Stomach (tissue), 9 donors: Measurements from ENCODE around the gene KRTAP6-1. TPM values are rescaled to one million over a fixed set of nuclear protein-coding genes. Genes with fewer than 3 reads are reported as not detected.

Experiments
- DNase-seq, 2 donors: peaks; one replicate each; pipeline versions ENCODE4 v3.0.0 to v3.0.0-alpha.2; 2013 to 2019
- H3K27ac ChIP-seq, 5 donors: fragments of 200-600 bp in 4 of 5; sonication (generic) in 4 of 5; one replicate each; pipeline ENCODE4 v1.5.1; 2013 to 2019; ENCODE audit warnings: mild to moderate bottlenecking in 1 of 5, moderate library complexity in 1 of 5
- H3K27me3 ChIP-seq, 3 donors: fragments of 200-600 bp; sonication (generic); one replicate each; pipeline ENCODE4 v1.5.1; 2017 to 2019; ENCODE audit warnings: mixed run types in 1 of 3
- H3K36me3 ChIP-seq, 4 donors: fragments of 200-600 bp; sonication (generic); 1 replicate in 3 of 4; 2 replicates in 1 of 4; pipeline ENCODE4 v1.5.1; 2016 to 2019
- H3K4me1 ChIP-seq, 4 donors: fragments of 200-600 bp; sonication (generic); one replicate each; pipeline ENCODE4 v1.5.1; 2016 to 2019
- H3K4me3 ChIP-seq, 4 donors: fragments of 200-600 bp; sonication (generic) in 3 of 4; one replicate each; pipeline ENCODE4 v1.5.1; 2016 to 2019; ENCODE audit warnings: mild to moderate bottlenecking in 1 of 4
- H3K9me3 ChIP-seq, 4 donors: fragments of 200-600 bp; sonication (generic); one replicate each; pipeline ENCODE4 v1.5.1; 2016 to 2019
- EP300 ChIP-seq: sonication (generic); formaldehyde crosslinking; IDR thresholded peaks from one replicate; pipeline ENCODE4 v1.6.1; 2017; ENCODE audit warnings: antibody characterized with exemption
- POLR2A ChIP-seq, 4 donors: fragments of 450-650 bp; IDR thresholded peaks; one replicate each; pipeline ENCODE4 v1.6.1; 2016; ENCODE audit warnings: antibody characterized with exemption in 4 of 4, control low read depth in 2 of 4, mild to moderate bottlenecking in 1 of 4, moderate library complexity in 1 of 4
- POLR2AphosphoS5 ChIP-seq, 3 donors: sonication (generic); formaldehyde crosslinking; IDR thresholded peaks; one replicate each; pipeline ENCODE4 v1.6.1; 2016; ENCODE audit warnings: antibody characterized with exemption in 3 of 3
- WGBS, 5 donors: extraction: QIAGEN DNeasy Blood & Tissue Kit in 3 of 5; methylation state at CpG; one replicate each; pipeline versions ENCODE4 v1.1.5 to v1.1.7; 2013 to 2018; 5-methylcytosine and 5-hydroxymethylcytosine counted together
- intact Hi-C: fragments of 100-400 bp; cut with DNase I; formaldehyde crosslinking; loops from one replicate; pipeline ENCODE4 v1.15.1; 2023; ENCODE audit warnings: low total_unique reads
- polyA plus RNA-seq, 3 donors: library from polyadenylated mRNA; stranded (reverse); fragments of 200-250 nt; gene quantifications; one replicate each; pipeline ENCODE4 v1.2.3, GENCODE V29; 2013
- total RNA-seq, 5 donors: library from RNA; depleted of rRNA; stranded (reverse); fragments of >200 nt; gene quantifications; one replicate each; pipeline versions ENCODE4 v1.1.0 to v1.2.3, GENCODE V29; 2014 to 2016
- TF ChIP-seq, protein P1 (sequence below), 7 experiments: fragments of 450-650 bp in 4 of 7; fragments of 200-600 bp in 3 of 7; sonication (generic) in 3 of 7; IDR thresholded peaks; one replicate each; pipeline ENCODE4 v1.5.1; 2016 to 2019; ENCODE audit warnings: antibody characterized with exemption in 7 of 7, control low read depth in 2 of 7, mild to moderate bottlenecking in 1 of 7
- donor health status: healthy with polysubstance abuse.
- donor health status: Bipolar disorder and iron deficiency.
- donor health status: healthy.

Gene KRTAP6-1
- total and polyA plus RNA-seq, 8 donors = not detected

DNA sequence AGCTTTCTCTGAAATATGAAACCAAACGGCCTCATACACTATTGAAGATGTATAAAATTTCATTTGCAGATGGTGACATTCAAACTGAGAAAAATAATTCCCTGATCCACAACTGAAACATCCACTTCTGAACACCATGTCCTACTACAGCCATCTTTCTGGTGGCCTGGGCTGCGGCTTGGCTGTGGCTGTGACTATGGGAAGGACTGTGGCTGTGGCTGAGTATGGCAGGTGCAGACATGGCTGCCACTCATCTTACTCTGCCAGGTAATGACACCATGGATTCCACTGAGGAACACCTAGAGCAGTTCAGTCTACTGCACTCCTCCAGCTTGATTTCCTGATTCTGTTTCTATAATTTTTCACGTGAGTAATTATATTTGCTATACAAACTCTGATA, 6.8 kb upstream of the KRTAP6-1 start, which contains the start of gene KRTAP20-4:
TSS of gene KRTAP20-4 (plus strand) at position 106 of the 400 bp plus-strand sequence.
- Histone ChIP-seq H3K27ac (no peak within 1 kb of the TSS), H3K9me3 (peaks cover 0 to 17% (median 11%) of the 10 kb centered on the region in 4 donors), H3K4me3 (no peak within 1 kb of the TSS), H3K27me3 (no peaks in the 10 kb centered on the region), H3K4me1 (no peaks in the 10 kb centered on the region), H3K36me3 (no peaks in the 10 kb centered on the region)
- TF ChIP-seq POLR2AphosphoS5 (IDR thresholded peaks at IDR 0.05) = no peak
- TF ChIP-seq, protein P1, sequence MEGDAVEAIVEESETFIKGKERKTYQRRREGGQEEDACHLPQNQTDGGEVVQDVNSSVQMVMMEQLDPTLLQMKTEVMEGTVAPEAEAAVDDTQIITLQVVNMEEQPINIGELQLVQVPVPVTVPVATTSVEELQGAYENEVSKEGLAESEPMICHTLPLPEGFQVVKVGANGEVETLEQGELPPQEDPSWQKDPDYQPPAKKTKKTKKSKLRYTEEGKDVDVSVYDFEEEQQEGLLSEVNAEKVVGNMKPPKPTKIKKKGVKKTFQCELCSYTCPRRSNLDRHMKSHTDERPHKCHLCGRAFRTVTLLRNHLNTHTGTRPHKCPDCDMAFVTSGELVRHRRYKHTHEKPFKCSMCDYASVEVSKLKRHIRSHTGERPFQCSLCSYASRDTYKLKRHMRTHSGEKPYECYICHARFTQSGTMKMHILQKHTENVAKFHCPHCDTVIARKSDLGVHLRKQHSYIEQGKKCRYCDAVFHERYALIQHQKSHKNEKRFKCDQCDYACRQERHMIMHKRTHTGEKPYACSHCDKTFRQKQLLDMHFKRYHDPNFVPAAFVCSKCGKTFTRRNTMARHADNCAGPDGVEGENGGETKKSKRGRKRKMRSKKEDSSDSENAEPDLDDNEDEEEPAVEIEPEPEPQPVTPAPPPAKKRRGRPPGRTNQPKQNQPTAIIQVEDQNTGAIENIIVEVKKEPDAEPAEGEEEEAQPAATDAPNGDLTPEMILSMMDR (IDR thresholded peaks at IDR 0.05) = no peak
- no peak for TF ChIP-seq EP300
- TF ChIP-seq POLR2A (IDR thresholded peaks at IDR 0.05) = no peak
- intact Hi-C loops = no loop called here
- DNase-seq = no peak
- 74 to 89% (median 75%) methylated on average over 3 of the region's 3 CpGs for WGBS, 5 donors

DNA sequence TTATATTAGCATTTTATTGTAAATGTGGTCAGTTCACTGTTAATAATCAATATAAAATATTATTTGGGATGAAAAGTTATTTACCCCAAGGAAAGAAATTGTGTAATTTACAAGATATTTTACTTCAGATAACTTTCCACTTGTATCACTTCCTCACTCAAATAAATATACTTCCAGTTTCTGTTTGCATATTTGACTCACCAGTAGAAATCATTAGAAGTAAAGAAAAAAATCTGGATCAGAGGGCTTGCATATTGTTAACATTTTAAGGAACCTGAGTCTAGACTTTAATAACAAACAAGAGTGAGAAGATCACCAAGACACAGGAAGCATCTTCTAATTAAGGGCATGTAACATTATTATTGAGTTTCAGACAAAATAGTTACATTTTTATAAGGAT, 6.3 kb upstream of the KRTAP6-1 start:
- TF ChIP-seq, protein P1 (IDR thresholded peaks at IDR 0.05) = no peak
- no peak for TF ChIP-seq POLR2AphosphoS5 (IDR thresholded peaks at IDR 0.05)
- no peak for TF ChIP-seq POLR2A (IDR thresholded peaks at IDR 0.05)
- TF ChIP-seq EP300 = no peak
- intact Hi-C loops = no loop called here
- Histone ChIP-seq H3K4me3 (no peak overlapping the region), H3K27ac (no peak overlapping the region), H3K27me3 (no peaks in the 10 kb centered on the region), H3K4me1 (no peaks in the 10 kb centered on the region), H3K36me3 (no peaks in the 10 kb centered on the region), H3K9me3 (peaks cover 0 to 13% (median 7%) of the 10 kb centered on the region in 4 donors)
- no peak for DNase-seq

DNA sequence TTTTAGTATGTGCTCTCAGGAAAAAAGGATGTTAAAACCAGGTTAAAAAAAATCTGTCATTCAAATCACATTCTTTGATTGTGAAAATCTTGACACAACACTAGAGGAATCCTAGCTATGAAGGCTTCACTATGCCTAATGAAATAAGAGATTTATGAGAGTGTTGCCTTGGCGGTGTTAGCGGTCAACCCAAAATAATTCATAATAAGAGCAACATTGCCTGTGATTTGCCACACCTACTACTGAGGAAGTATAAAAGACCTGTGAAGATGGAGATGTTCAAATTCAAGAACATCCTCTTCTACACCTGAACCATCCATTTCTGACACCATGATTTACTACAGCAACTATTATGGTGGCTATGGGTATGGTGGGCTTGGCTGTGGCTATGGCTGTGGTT, 2.4 kb upstream of the KRTAP6-1 start, which contains the start of gene KRTAP20-1:
TSS of gene KRTAP20-1 (plus strand) at position 301 of the 400 bp plus-strand sequence. CDS start at position 331, 30 bp downstream.
- intact Hi-C loops = no loop called here
- Histone ChIP-seq H3K4me1 (no peaks in the 10 kb centered on the region), H3K4me3 (no peak within 1 kb of the TSS), H3K27me3 (no peaks in the 10 kb centered on the region), H3K27ac (no peak within 1 kb of the TSS), H3K36me3 (no peaks in the 10 kb centered on the region), H3K9me3 (peaks cover 0 to 13% (median 0%) of the 10 kb centered on the region in 4 donors)
- TF ChIP-seq EP300 (no peak), POLR2AphosphoS5 (IDR thresholded peaks at IDR 0.05) (no peak), POLR2A (IDR thresholded peaks at IDR 0.05) (no peak)
- TF ChIP-seq, protein P1 (IDR thresholded peaks at IDR 0.05) = no peak
- no peak for DNase-seq
- WGBS, 5 donors = 84 to 100% (median 94%) methylated on average over 2 of the region's 2 CpGs

DNA sequence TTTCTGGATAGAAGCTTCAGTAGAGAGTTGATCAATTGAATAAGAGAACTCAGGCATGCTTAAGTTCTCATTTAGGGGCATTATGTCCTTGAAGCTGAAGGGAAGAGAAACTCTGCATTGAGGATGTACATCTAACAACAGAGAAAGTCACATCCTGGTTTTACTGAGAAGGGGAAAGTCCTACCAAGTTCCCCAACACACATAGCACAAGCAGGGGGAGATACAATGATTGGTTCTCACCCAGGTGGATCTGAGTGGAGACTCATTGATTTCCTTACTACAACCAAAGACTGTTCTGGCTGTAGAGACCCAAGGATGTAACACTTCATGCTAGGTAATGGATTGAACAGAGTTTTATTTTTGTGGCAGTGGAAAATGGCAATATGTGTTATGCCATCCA, 1.5 kb upstream of the KRTAP6-1 start:
- H3K4me1 ChIP-seq = no peaks in the 10 kb centered on the region
- H3K9me3 ChIP-seq = peaks cover 0 to 18% (median 0%) of the 10 kb centered on the region in 4 donors
- intact Hi-C loops = no loop called here
- TF ChIP-seq, protein P1 (IDR thresholded peaks at IDR 0.05) = no peak
- no peak for TF ChIP-seq POLR2A (IDR thresholded peaks at IDR 0.05)
- TF ChIP-seq EP300 = no peak
- no peak for TF ChIP-seq POLR2AphosphoS5 (IDR thresholded peaks at IDR 0.05)
- no peaks in the 10 kb centered on the region for H3K36me3 ChIP-seq
- DNase-seq = no peak
- no peak overlapping the region for H3K27ac ChIP-seq
- H3K4me3 ChIP-seq = no peak overlapping the region
- no peaks in the 10 kb centered on the region for H3K27me3 ChIP-seq
